Fibroblast of skin of right biceps (primary cell): ENCODE data around the gene RNF212B.

ENCODE experiments used
- DNase-seq: peaks from one replicate; pipeline ENCODE4 v3.0.0-alpha.2; 2013

Gene RNF212B

GRCh38 chr14:23321572-23322547 lies 84.1 kb downstream of the RNF212B start:
- DNase-seq = peak; percentile 58
